C4-2B (cell line): ENCODE data around the gene FCGBP.
"Not testable (repeated sequence)": the region's sequence is repeated elsewhere in the genome, so short reads cannot be mapped to it uniquely, and the experiment has no call there.

Experiments
- H3K27ac ChIP-seq: fragments of 450-650 bp; 2 replicates; pipeline ENCODE4 v1.5.1; 2017
- CTCF ChIP-seq: fragments of 450-650 bp; conservative IDR thresholded peaks from 2 replicates; pipeline ENCODE4 v1.5.1; 2017; ENCODE audit warnings: mild to moderate bottlenecking
- ZFX ChIP-seq: fragments of 450-650 bp; IDR thresholded peaks from 2 replicates; pipeline ENCODE4 v1.6.1; 2017

The FCGBP gene

GRCh38 chr19:39893366-39894235, 40.8 kb downstream of the FCGBP start:
- H3K27ac ChIP-seq, result not testable (repeated sequence)

- H3K27ac ChIP-seq, result not testable (repeated sequence)
Measured at GRCh38 chr19:39892506-39892902, 41.9 kb downstream of the FCGBP start.

GRCh38 chr19:39891660-39892505, 42.6 kb downstream of the FCGBP start:
- not testable (repeated sequence) for H3K27ac ChIP-seq

GRCh38 chr19:39890755-39891551, 43.5 kb downstream of the FCGBP start:
- no peak overlapping the region for H3K27ac ChIP-seq
- TF ChIP-seq ZFX, result no peak
- no peak for TF ChIP-seq CTCF

- H3K27ac ChIP-seq, result not testable (repeated sequence)
Measured at GRCh38 chr19:39889872-39890754, 44.3 kb downstream of the FCGBP start.

GRCh38 chr19:39887456-39887951, 46.9 kb downstream of the FCGBP start:
- H3K27ac ChIP-seq, result not testable (repeated sequence)

- H3K27ac ChIP-seq, result not testable (repeated sequence)
Measured at GRCh38 chr19:39885821-39886554, 48.4 kb downstream of the FCGBP start.

- H3K27ac ChIP-seq, result not testable (repeated sequence)
Measured at GRCh38 chr19:39884721-39885120, 49.7 kb downstream of the FCGBP start.
